ENCODE results near the gene FBXO10.
"Not testable (repeated sequence)": the region's sequence is repeated elsewhere in the genome, so short reads cannot be mapped to it uniquely, and the experiment has no call there.

The FBXO10 gene
- total RNA-seq = 1.0 to 2.1 reads per million in 2 donors

- DNase-seq = peak; percentile 38
Measured at GRCh38 chr9:37575921-37576721, at the start of gene FBXO10. TSS of gene FBXO10 (minus strand) at chr9:37576380. CDS start at chr9:37541768, 34,612 bp downstream.

- DNase-seq = no peak
Measured at GRCh38 chr9:37625758-37626147, 49.6 kb upstream of the FBXO10 start.

DNA sequence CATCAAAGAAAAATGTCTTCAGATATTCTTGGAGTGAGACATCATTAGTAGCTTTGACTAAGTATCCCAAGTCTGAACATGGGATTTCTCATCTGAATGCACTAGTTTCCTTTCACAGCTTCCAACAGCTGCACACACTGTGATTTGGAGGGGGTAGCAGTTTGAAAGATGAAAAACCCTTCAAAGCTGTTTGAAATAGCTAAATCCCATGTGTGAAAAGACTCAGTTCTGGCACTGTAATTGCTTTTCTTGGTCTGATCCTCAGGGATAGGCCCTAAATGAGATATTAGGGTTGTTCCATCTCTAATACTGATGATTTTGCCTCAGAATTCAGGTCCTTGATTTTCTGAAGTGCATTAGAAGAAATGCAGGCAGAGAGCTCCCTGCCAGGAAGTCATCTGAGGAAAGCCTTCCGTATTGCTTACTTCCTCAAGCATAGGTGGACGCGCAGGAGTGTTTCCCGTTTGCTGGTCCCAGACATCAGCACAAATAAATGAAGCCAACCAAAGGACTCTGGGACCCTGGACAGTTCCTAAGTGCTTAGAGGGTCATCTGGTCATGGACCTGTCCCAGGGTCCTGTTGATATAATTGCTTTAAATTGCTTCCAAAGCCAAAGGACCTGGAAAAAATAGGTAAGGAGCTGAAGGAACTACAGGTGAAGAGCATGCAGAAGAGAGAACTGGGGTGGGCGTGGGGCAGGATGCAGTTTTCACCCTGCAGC lies 49.0 kb upstream of the FBXO10 start:
- DNase-seq = no peak

- no peak for DNase-seq
Measured at GRCh38 chr9:37624073-37624472, 47.9 kb upstream of the FBXO10 start.

DNA sequence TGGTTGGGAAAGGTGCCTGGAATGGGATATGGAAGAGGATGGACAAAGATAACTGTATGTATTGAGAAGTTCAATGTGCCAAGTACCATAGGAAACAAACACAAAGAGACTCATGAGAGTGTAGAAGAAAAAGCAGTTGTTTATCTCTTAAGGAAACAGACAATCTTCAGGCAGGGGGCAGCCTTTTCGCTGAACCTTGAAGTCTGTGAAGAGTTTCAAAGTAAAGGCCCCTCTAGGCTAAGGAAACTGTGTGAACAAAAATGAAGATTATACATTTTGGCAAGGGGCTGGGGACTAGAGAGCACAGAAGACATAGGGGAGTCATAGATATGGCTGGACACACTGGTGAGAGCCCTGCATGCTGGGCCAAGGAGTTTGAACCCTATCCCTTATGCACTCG lies 47.1 kb upstream of the FBXO10 start:
- no peak for DNase-seq

DNA sequence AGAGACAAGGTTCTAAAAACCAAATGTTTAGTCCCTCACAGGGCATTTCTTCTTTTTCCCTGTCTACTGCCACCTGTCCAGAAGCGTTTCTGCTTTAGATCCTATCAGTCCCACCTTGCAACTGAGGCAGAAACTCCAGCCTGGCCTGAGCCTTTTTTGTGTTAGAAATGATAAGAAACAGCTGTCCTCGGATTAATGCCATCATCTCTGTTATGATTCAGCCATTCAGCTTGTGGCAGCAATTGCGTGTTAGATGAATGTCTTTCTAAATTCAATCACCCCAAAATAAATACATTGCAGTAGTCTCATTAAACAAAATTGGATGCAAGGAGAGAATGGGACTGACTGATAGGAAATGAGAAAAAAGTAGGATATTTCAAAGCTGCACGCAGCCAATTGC lies 46.3 kb upstream of the FBXO10 start:
- DNase-seq = no peak

DNA sequence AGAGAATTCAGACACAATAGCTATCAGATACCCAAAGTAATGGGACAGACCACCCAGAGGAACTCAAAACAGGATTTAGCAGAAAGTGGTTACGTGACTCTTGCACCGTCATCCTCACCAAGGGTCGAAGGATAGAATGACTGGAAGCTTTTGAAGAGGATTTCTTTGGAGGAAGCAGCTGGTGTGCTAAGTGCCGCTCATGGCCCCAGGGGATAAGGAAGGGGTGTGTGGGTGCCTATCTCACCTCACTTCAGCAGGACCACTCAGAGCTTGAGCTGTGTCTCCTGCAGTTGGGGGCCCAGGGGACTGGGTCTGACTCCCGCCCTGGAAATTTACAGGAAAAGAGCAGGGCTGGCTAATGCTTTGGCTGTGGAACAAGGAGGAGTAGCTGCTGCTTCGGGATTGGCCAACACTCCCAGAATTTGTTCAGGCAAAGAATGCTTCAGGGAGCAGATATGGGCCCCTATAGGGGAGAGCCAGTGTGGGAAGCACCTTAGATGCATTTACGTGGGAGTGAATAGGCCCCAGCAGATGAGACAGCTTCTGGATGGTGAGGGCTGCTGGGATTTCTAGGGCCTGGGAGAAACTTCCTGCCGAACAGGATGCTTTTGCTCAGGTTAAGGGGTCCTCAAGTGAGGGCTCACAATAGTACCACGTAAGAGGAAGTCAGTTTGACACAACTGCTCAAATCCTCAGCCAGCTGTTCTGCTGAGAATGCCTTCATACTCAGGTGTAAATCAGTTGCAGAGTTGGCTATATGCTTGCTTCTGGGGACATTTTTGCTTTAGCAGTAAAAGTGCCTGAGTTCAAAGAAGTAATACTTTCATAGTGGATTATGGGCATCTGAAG lies 45.3 kb upstream of the FBXO10 start:
- DNase-seq = no peak

DNA sequence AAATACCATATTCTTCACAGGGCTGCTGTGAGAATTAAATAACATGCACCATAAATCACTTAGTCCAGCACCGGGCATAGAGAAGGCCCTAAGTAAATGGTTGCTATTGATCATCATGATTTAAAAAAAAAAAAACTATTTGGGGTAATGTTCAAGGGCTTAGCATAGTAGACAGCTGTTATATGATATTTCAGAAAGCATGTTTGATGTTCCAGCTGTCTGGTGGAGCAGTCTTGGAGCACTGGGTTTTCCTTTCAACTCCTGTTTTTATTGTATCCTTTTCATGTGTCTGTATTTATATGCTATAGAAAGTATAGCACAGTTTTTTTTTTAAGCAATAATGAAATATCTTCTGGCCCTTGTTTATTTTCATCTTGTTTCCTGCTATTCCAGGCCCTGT lies 44.2 kb upstream of the FBXO10 start:
- no peak for DNase-seq

DNA sequence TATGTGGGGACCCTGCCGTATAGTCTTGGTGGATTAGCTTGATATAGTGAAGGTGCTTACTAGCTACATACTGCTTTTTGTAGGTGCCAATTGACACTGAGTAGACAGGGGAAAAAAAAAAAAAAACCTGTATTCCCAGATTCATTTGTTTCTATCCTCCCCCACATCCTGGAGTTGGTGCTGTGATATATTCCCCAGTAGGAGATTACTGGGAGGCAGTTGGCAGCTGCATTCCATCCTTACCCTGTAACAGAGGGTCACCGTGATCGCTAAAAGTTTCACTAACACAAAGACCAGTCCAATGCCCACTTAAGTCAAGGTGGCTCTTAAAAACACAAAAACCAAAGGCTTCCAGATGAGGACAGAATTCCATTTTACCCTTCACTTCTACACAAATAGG lies 43.6 kb upstream of the FBXO10 start:
- DNase-seq = no peak

DNA sequence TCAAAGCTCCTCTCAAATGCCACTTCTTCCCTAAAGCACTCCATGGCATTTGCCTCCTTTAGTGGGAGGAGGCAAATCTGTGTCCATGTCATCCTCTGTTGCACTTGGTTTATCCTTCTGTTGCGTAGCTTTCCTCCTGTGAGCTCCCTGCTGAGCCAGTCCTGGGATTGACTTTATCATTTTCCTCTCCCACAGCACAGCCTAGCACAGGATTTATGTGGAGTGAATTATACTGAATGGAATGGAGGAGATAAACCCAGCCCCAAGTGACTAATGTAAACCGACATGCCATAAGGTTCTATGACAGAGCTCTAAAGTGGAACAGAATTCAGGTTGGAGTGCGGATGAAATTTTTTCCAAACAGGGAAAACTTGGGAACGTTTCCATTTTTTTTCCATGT lies 42.6 kb upstream of the FBXO10 start:
- no peak for DNase-seq

- DNase-seq = no peak
Measured at GRCh38 chr9:37617832-37618231, 41.7 kb upstream of the FBXO10 start.

DNA sequence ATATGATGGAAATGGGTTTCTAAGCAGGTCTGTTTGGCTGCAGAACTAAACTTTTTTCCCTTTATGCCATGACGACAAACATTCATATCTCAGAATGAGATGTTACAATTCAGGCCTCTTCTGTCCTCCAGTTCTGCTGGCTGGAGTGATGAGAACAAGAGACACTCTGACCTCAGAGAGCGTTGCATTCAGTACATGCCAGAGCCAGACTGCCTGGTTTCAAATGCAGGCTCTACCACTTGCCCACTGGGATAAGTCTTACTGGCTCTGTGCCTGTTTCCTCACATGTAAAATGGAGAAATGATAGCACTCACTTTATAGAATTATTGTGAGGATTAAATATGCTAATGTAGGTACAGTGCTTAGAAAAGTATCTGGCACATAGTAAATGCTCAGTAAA lies 41.0 kb upstream of the FBXO10 start:
- DNase-seq = no peak

DNA sequence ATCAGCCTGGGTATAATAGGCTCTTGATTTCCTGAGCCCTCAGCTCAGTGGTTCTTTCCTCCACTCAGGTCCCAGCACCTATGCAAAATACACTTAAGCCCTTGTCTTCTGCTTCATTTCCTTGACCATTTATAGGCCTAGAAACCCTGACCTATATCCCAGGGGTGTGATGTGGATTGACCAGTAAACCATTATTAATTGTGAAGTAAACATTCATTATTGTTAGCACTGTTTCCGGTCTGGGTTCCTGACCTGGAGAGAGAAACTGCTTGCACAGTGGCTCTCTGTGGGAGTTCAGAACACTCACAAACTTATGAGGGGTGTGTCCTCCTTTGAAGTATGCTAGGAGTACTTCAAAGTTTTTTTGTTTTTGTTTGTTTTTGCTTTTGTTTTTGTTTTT lies 35.8 kb upstream of the FBXO10 start:
- DNase-seq = no peak

- DNase-seq = no peak
Measured at GRCh38 chr9:37611014-37611413, 34.8 kb upstream of the FBXO10 start.

DNA sequence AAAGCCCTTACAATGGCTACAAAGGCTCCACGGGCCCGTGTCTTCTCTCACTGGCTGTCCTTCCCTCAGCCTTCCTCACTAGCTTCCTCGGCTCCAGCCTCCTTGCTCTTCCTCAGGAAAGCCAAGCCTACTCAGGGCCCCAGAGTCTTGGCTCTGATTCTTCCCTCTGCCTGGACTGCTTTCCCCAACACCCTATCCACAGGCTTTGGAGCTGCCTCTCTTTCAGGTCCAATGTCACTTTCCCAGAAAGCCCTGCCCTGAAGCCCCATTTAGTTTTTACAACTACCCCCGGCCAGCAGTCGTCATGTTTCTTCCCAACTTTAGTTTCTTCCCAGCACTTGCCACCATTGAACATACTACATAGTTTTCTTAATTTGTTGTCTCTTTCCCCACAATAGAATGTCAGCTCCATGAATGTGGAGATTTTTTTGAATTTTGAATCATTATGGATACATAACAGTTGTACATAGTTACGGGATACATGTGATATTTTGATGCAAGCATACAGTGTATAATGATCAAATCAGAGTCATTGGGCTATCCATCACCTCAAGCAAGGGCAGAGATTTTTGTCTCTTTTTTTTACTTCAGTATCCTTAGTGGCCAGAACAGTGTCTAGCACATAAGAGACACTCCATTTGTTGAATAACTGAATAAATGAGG lies 33.7 kb upstream of the FBXO10 start:
- DNase-seq = no peak

DNA sequence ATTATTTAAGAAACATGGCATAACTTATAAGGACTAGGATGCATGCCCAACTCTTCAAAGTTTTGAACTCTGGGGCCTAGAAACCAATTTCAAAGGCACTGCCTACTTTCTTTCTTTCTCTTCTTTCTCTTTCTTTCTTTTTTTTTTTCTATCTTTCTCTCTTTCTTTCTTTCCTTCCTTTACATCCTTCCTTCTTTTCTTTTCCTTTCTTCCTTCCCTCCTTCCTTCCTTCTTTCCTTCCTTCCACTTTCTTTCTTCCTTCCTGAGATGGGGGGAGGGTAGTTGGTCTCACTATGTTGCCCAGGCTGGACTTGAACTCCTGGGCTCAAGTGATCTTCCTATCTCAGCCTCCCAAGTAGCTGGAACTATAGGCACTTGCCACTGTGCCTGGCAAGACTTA lies 32.1 kb upstream of the FBXO10 start:
- no peak for DNase-seq

DNA sequence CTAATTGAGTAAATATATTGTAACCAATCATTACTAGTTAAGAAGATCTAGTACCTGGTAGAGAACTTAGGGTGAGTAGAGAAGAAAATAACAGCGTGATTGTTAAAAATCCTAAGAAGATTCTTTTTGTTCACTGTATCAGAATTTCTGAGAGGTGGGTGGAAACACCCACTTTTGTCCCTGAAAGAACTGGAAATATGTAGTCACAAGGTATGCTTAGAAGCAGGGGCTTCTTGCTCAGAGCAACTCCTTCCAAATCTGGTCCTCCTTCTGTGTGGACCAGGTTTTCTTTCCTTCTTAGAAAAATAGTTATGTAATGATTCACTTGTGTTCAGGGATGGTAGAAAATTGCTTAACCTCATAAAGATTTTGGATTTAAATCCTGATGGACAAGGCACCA lies 28.1 kb upstream of the FBXO10 start:
- DNase-seq = no peak

DNA sequence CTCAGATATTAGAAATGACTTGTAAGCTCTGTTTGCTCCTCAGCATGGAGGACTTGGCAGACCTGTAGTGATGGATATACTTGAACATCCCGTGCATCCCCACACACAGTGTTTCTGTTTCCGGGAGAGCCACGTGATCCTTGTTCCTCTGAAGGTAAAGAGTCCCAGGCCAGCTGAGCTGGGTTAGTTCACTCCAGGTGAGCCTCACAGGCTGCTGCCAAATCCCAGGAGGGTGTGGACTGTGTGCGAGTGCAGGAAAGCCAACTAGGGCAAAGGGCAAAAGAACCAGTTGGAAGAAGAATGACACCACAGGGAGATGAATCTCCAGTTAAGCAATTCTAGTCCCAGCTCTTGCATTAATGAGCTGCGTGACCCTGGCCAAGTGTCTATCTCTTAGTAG lies 26.6 kb upstream of the FBXO10 start:
- no peak for DNase-seq

GRCh38 chr9:37602061-37602460 lies 25.9 kb upstream of the FBXO10 start:
- not testable (repeated sequence) for DNase-seq

DNA sequence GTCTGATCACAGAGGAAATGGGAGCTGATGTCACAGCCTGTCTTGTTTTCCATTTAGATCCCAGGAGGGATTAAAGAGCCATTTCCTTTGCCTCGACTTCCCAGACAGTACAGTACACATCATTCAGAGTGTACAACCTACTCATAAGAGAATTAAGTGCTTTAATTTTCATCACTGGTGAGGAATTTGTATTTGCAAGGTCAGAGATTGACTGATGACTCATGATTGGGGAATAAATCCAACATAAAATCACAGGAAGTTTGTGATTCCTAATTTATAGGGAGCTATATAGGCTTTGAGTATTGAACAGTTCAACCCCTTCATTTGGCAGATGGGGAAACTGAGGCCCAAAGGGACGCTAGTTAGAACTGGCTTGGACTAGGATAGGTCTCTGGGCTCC lies 20.3 kb upstream of the FBXO10 start:
- DNase-seq = no peak

- DNase-seq = no peak
Measured at GRCh38 chr9:37593883-37594448, 17.8 kb upstream of the FBXO10 start.

Data from activated gamma-delta T cell (primary cell).